Activated CD4-positive, alpha-beta T cell treated with anti-CD3 and anti-CD28 coated beads for 48 hours (primary cell): ENCODE results near the gene FOXP2.
"Not testable (repeated sequence)": the region's sequence is repeated elsewhere in the genome, so short reads cannot be mapped to it uniquely, and the experiment has no call there.

Source experiments
- DNase-seq: peaks from one replicate; pipeline ENCODE4 v3.0.0-alpha.2; 2020

FOXP2 gene

DNA sequence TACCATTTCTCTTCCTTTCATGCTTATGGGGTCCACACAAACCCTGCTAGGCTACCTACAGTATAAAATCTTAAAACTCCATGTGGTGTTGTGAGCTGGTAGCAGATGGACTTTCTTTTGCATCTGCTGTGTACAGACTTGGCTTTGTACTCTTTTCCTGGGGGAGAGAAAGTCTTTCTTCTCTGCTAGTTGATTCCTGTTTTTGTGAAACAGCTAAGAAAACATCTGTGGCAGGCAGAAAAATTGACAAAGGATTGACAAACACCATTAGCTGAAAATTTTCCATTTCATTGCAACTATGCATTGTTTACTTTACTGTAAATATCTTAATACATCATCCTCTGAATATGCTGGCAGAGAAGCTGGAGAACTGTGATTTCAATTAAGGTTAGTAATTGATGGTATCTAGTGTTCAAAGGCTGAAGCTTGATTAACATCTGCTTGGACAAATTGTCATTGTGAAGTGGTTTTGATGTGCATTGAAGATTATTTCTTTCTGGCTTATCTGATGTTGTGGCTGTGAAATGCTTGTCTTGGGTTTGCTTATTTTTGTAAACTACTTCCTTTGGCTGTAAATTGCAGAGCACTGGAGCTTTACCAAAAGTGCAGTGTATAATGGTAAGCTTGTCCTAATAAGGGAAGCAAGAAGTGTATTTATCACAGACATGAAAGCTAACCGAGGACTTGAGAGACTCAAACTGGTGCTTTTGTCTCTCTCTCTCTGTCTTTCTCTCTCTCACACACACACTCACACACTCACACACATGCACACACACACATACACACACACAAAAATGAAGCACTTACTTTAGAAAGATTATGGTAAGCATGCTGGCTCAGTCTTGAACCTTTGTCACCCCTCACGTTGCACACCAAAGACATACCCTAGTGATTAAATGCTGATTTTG is at the start of gene FOXP2:
Gene FOXP2, plus strand, starts transcription at position 660 of the 908 bp plus-strand sequence. CDS start 11,697 bp downstream, outside the sequence.
- no peak for DNase-seq

DNA sequence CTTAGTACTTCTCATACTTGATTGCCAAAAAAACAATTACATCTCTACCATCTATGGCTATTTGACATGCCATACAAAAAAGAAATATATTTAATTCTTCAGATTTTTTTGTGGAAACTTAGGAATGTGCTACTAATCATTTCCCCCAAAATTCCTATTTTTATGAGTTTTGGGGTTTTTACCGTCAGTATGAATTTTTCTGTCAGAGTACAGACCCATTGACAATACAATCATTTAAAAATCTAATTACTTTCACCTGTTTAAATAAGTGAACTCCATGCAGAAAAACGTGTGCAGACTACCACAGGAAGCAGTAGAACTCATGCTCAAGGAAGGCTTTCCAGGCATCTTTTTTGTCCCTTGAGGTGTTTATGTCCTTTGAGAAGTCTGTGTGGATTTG is 48.8 kb upstream of the FOXP2 start:
- DNase-seq: no peak

DNA sequence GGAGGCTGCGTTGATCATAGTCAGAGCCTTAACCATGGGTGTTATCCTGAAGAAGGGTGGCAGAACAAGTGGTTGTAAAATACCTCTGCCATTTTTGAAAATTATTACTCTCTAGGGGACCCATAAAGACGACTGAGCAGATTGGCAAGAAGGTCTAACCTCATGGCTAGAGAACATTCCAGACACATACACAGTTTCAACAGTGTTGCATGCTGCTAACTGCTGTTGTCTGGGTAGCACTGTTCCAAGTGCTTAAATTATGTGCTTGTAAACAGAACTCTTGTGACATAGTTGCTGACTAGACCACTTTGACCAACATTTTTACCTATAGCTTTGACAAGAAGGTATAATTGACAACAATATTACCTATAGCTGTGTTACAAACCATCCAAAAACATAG is 46.1 kb upstream of the FOXP2 start:
- no peak for DNase-seq

DNA sequence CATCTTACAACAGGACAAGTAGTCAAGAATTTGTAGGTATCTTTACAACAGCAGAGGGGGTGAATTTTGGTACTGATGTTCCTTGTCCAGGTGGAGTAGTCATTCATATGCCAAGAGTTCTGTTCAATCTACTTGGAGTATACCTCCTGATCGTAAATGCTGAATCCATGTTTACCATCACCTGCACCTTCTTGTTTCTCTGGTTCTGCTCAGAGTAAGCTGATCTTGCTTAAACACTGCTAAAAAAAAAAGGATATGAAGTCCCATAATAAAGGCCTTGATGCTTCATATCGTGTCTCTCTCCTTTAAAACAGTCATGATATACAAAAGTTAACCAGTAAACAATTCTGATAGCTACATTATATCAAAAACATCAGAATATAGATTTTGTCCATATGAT is 45.3 kb upstream of the FOXP2 start:
- DNase-seq: no peak

DNA sequence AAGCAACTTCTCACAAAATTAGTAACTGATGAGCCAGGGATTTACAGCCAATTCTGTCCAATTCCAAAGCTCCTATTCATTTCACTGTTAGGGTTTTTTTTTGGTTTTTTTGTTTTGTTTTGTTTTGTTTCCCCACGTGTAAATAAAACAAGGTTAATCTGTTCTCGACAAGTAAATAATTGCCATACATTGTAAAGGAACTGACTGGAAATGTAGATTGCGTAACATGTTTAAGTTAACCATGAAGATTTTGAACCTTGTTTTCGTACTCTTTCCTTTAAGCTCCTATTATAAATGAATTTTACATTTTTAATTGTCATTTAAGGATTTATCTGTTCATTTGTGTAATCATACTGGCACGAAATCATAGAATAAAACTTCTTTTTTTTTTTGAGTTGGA is 42.0 kb upstream of the FOXP2 start:
- no peak for DNase-seq

DNA sequence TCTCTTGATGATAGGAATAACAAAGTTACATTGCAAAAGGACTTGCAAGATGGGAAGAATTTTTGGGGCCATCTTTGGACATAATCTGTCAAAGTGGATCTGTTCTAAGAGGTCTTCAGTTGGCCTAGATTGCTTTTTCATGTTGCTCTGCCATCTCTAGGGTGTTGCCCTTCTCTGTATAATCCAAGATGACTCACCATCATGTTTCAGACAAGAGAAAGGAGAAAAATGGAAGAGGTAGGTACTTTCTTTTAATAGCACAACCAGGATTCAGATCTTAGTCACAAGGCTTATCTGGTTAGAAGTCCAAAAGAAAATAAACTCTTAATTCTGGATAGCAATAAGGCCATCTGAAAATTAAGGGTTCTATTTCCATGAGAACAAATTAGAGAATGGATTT is 38.7 kb upstream of the FOXP2 start:
- no peak for DNase-seq

DNA sequence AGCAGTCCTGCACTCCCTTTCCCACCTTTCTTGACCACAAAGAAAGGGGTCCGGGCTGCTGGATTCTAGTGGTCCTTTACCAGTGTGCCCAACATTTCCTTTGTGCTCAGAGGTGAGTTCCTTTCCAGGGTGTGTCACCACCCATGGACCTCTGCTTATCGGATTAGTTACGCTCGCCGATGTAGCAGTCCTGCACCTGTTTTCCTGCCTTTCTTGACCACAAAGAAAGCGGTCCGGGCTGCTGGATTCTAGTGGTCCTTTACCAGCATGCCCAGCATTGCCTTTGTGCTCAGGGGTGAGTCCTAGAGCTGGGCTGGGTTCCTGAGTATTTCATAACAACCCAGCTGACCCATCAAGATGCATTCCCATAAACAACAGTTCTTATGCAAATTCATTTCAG is 30.7 kb upstream of the FOXP2 start:
- not testable (repeated sequence) for DNase-seq

DNA sequence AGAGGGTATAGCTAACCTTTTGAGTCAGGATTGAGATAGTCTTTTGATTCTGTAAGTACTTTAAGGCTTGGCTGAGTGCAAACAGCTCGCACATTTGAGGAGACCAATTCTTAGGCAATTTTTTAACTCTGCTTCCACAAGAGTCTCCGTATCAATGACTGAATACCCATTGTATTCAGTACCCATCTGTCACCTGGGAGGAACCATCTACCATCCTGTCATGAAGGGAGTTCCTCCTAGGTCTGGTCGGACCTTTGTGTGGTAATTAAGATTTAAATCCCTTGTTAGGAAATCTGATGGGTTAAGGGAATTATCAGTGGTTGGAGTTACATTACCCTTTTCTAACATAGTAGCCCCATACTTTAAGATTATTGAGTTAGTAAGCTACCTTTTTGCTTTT is 30.3 kb upstream of the FOXP2 start:
- not testable (repeated sequence) for DNase-seq

DNA sequence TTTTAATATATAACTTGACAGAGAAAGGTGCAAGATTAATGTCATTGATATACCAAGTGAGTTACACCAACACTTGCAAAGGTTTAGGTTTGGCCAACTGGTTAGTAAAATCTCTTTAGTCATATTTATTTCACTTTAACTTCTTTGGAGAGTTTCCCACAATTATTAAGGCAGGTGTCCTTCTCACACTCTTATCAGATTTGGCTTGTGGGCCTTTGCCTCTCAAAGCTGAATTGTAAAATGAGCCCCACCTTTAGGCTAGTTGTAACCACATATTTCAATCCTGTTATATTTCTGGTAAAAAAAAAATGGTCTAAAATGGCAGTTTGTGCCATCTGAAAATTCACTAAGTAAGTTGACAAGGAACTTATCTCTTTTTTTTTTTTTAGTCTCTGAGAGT is 26.6 kb upstream of the FOXP2 start:
- DNase-seq: no peak

DNA sequence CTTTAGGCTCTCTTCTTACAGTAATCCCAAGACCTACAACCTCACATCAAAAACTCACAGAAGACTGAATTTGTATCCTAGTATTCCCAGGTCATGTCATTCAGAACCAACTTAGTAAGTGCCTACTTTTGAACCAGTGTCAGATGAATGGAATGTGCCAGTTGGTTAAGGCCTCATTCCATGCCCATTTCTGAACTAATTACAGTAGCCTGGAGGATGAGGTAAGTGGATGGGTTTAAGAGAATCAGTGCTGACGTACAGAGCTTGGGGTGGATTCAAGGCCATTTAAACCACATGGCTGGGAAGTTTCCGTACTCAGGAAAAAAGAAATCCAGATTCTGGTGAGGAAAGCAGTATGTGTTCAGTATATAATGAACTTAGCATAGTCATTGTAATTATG is 21.9 kb upstream of the FOXP2 start:
- DNase-seq: no peak

DNA sequence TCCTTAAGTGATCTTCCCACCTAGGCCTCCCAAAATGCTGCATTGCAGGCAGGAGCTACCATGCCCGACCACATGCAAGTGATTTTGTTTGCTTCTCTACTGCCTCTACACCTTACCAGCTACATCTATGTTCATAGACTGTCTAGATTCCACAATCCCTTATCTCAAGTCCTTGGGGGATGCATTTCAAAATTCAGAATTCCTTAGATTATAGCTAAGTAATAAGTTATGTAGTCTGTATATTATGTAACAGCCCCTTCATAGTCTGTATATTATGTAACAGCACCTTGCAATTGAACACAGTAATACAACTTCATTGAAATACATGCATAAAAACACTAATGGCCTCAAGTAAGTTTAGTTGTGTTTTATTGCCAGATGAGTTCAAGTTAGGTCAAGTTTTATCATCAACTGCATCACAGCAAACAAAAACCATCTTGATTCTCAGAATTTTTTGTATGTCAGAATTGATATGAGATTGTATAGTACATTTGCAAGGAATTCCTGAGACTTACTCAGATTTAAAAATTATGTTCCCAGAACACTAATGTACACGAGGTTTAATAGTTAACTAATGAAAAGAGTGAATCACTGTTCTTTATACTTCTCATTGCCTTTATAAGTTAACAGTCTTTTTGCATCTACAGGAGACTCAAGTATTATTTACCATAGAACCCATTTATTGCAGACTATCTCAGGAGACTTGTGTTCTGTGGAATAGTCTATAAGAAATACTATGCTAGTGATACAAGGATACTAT is 11.6 kb upstream of the FOXP2 start:
- no peak for DNase-seq

DNA sequence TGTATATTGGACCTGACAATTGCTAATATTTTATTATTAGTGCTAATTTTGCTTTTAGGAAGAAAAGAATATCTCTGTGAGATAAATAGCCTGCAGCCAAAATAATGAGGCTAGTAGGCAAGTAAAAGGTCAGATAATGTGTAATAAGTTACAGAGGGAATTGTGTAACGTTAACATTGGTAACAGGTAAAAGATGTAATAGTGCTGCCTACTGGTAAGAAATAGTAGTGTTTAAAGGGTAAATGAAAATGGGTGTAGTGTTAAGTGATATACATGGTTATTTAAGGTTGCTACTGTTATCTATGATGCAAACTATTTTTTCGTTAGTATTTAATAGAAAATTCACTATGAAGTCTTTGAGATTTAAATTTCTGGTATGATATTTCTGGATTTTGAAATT is 9.2 kb upstream of the FOXP2 start:
- no peak for DNase-seq

DNA sequence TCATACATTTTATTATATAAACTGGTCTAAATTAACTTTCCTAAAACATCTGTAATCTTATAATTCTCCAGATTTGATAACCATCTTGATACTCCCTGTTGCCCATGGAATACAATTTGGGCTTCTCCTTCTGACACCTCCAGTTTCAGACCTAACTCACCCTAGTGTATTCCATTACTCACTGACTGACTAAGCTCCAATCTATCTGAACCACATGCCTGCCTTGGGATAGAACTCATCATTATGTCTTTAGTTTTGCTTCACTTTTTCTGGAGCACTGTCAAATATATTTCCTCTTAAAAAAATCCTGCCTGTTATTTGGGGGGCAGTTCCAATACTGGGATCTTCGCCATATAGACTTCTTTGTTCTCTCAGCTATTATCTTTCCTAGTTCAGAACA is 4.9 kb upstream of the FOXP2 start:
- DNase-seq: no peak

DNA sequence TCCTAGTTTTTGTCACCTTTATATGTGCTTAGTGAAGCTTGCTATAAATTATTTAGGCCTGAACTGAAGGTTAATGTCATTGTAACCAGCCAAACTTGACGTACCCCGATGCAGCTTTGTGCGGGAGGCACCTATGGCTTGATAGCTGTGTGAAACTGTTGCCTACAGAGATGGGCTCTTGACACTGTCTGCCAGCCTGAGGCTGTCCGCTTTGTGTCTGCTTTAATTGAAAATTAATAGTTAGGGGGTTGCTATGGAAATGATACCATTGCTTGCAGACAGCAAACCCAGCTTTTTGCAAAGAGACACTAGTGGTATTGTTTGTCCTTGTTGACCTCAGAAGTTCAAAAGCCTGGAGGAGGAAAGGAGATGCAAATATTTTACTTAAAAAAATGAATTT is 2.1 kb upstream of the FOXP2 start:
- DNase-seq: no peak

DNA sequence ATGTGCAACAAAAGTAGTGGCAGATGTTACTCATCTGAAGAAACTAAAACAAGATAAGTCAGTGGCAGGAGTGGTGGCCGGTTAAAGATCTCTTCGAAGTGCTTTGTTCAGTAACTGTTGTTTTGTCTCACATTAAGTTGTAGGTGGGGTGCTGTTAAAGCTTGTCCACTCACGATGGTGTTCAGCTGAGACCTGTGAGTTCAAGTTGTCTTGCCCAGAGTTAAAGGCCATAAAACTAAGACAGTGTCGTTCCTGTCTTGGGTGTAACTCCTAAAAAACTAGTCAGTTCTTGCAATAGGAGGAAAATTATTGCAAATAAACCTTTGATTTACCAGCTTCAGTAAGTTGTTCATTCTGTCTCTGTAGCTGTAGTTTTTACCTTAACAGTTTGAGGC is 857 bp upstream of the FOXP2 start:
- no peak for DNase-seq

DNA sequence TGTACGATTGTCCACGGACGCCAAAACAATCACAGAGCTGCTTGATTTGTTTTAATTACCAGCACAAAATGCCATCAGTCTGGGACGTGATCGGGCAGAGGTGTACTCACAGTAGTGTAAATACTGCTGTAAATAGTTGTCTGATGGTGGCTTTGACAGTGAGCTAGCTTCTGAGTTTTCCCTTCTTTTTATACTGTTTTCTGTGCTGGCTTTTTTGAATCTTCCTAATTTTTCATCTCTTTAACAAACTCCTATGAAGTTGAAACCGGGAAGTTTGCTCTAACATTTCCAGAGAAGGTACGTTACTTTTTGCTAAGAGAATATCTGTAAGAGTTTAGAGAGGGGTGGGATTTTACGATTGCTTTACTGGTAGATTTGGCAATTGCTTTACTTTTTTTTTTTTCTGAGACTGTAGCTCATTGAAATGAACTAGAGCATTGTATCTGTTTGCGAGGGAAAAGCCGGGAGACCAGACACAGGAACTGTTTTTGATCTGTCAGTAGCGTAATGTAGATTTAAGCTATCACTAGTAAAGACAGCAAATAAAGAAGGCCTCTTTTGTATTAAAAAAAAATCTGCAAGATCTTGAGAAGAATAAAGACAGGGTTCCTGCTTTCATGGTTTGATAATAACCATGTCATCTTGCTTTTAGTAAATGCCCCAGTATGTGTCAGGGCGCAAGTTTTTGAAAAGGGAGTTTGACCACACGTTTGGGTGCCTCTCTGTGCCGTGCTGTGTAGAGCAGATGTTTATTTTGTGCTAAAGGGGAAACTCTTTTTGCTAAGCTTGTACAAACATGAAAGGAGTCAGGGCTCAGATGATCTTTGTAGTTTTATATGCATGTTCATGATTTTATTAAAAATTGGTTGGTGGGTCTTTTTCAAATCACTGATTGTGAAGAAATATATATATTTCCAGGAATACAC is 712 bp downstream of the FOXP2 start:
- no peak for DNase-seq

DNA sequence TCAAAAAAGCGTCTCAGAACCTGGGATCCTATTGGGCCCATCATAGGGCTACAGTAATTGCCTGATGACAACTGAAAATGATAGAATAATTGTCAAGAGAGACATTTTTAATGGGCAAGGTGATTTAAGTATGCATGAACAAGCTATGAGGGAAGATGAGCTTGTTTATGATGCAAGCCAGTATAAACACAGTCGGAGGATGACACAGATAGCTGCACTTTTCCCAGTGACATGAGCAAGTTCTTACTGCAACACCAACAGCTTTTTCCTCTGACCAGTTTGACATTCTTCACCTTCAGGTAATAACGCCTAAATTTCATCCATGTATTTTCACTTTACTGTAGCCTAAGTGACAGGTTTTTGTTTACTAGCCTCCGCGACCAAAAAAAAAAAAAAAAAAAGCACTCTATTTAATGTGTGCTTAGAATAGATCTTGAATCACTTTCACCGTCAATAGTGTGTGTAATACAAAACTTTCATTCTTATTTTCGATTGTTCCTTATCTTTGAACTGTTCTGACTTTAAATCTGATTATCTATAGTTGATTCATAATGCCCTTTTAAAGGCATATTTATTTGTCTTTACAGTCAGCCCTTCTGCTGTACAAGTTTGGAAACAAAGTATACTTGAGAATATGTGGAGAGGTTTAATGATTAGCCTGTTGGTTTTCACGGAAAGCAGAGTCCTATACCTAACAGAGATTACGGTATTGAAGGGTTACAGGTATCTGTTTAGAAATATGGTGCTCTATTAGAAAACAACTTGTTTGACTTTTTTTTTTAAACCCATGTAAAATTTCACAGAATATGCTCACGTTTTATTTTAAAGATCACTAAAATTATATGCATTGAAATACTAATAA is 1.7 kb downstream of the FOXP2 start:
- no peak for DNase-seq

DNA sequence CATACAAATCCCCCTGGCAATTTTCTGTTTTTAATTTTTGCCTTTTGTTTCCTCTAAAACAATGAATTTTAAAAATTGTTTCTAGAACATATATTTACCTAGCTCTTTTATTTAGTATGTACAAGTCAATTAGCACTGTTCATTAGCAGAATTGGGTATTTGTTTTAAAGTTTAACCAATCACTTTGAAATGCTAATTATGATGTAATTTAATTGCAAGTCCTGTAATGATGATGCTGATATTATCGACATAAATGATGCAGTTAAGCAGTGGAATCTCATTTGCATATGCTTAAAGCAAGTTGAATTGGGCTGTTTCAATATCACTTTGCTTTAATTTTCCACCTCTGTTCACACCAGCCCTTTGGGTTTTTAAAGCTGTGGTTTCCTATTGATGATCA is 2.7 kb downstream of the FOXP2 start:
- DNase-seq: no peak

DNA sequence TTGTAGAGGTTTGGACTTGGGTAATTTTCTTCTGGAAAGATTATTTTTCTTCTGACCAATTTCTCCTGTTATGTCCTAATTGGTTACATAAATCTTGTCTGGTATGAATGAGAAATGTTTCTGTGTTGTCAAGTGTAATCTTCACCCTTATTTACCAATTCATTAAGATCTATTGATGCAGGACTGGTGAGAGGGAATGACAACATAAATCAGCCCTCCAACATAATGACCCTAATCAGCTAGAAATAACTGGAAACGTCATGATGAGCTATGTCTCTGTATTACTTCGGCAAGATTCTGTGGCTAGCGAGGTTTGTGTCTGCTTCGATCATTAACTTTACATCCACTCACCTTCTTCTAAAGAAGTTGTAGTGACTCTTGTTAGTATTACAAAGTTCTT is 3.5 kb downstream of the FOXP2 start:
- no peak for DNase-seq

DNA sequence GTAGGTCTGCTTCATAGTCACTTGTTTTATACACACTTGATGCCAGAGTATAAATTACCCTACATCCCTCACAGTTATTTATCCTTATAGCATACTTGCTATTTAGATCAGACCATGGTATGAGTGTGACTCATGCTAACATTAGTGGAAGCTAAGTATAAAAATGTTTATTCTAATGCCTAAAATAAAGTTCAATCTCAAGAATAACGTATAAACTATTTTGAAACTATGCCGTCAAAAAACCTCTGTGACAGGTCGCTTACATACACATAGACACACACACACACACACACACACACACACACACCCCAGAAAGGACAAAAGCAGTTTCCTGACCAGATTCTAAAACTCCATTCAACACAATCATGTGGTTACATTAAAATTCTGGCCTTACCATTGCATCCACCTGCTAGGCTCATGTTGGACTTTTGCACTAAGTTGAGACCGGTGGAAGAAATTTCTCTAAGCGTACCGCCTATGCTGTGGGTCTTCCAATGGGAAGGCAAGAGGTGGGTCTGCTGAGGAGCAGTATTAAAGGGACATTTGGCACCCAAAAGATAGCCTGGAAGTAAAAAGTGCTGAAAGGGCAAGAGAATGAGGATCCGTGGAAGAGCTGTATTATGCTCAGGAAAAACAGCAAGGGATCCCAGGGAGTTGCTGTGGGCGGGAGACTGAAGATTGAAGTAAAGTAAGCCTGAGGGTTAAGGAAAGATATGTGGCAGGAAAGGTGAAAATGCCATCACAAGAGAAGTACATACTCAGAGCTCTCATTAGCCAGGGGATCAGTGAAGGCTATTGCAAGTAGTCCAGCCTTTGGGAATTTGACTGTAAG is 5.0 kb downstream of the FOXP2 start:
- no peak for DNase-seq
